Fibroblast of mammary gland (primary cell): ENCODE data around the gene TPCN2.

Source experiments
- DNase-seq: peaks from one replicate; pipeline ENCODE4 v3.0.0-alpha.2; 2010; ENCODE audit warnings: low read depth
- H3K4me3 ChIP-seq: 2 replicates; pipeline ENCODE4 v1.5.1; 2011; ENCODE audit warnings: low read depth, mild to moderate bottlenecking, low read length, moderate library complexity; ENCODE audit not compliant: control insufficient read depth
- TF ChIP-seq, protein P1 (sequence below): conservative IDR thresholded peaks from 2 replicates; pipeline ENCODE4 v1.5.1; 2011; ENCODE audit warnings: low read depth, low read length, inconsistent platforms; ENCODE audit not compliant: control insufficient read depth, insufficient read depth

Gene TPCN2

DNA sequence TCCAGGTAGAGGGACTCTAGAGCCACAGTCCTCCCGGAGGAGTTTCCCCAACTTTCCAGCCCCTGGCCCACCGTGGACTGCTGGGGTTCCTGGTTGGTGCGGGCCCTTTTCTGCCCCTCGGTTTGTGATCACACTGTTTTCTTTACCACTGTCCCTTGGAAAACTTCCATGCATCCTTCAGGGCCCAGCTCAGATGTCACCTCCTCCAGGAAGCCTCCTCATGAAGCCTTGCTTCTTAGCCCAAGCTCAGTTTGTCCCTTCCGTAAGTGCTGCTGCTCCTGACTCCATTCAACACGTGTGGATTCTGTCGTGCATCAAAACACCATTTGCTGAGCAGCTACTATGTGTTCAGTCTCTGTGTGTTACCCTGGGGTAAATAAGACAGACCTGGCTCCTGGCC is 15.9 kb upstream of the TPCN2 start:
- H3K4me3 ChIP-seq, result no peak overlapping the region
- no peak for DNase-seq
- TF ChIP-seq, protein P1, sequence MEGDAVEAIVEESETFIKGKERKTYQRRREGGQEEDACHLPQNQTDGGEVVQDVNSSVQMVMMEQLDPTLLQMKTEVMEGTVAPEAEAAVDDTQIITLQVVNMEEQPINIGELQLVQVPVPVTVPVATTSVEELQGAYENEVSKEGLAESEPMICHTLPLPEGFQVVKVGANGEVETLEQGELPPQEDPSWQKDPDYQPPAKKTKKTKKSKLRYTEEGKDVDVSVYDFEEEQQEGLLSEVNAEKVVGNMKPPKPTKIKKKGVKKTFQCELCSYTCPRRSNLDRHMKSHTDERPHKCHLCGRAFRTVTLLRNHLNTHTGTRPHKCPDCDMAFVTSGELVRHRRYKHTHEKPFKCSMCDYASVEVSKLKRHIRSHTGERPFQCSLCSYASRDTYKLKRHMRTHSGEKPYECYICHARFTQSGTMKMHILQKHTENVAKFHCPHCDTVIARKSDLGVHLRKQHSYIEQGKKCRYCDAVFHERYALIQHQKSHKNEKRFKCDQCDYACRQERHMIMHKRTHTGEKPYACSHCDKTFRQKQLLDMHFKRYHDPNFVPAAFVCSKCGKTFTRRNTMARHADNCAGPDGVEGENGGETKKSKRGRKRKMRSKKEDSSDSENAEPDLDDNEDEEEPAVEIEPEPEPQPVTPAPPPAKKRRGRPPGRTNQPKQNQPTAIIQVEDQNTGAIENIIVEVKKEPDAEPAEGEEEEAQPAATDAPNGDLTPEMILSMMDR, result no peak

DNA sequence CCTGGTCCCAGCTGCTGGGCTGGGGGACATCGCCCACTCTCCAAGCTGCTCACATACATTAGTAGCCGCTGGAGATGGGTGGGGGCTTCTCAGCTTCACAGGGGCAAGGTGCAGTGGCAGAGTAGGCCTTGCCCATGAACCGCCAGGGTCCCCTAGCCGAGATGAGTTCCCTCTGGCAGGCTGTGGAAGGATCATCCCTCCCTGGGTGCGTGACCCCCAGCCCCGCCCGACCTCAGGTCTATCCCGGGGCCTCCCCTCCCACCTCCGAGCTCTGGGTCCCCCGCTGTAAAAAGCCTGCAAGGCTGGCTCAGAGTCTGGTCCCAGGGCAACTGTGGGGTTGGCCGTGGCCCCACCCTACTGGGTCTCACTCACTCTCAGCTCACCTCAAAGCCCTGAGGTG is 15.3 kb upstream of the TPCN2 start:
- TF ChIP-seq, protein P1, result no peak
- H3K4me3 ChIP-seq, result no peak overlapping the region
- no peak for DNase-seq

DNA sequence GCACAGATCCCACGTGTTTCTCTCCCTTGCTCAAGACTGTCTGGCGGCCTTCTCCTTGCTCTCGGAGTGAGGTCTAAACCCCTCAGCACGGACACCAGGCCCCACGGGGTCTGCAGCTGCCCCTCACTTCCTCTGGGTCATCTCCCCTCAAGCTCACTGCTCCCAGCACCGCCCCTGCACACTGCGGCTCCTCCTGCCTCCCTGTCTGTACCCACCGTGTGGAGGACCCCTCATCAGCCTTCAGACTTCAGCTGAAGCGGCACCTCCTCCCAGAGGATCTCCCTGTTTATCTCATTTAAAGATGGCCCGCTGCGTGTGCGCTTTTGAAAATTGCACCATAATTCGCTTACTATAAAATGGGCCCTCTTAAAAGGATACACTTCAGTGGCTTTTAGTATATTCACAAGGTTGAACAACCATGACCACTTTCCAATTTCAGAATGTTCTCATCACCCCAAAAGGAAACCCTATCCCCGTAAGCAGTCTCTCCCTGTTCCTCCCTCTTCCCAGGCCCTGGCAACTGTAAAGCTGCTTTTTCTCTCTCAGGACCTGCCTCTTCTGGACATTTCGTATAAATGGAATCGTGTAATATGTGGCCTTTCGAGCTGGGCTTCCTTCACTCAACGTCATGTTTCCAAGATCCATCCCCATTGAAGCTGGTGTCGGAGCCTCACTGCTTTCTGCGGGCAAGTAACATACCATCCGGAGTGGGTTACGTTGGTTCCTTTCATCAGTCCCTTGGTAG is 14.4 kb upstream of the TPCN2 start:
- no peak for DNase-seq
- H3K4me3 ChIP-seq, result no peak overlapping the region
- TF ChIP-seq, protein P1, result no peak

DNA sequence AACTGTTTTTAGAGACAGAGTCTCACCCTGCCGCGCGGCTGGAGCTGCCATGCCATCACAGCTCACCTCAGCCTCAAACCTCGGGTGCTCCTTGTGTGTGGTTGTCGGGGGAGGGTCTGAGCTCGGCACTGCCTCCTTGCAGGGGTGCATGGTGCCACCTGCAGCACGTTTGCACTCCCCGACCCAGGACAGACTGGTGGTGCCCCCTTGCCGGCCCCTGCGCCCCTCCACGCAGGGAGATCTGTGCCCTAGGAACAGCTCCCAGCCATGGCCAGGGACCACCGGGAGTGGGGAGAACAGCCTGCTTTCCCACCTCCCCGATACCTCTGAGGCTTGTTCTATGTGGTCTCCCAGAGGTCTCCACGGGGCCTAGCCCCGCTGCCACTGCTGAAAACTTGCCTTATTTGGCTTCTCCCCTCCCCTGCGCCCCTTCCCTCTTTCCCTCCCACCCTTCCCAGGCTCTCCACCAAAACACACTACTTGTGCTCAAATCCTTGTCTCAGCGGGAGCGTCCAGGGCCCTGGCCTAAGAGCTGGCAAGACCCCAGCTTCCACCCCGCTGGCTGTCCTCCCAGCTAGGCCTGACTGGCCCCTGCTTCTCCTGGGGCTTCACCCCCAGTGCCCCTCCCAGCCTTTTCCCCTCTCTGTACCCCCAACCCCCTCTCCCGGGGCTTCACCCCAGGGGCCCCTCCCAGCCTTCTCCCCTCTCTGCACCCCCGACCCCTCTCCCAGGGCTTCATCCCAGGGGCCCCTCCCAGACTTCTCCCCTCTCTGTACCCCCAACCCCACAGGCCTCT is 13.4 kb upstream of the TPCN2 start:
- no peak overlapping the region for H3K4me3 ChIP-seq

DNA sequence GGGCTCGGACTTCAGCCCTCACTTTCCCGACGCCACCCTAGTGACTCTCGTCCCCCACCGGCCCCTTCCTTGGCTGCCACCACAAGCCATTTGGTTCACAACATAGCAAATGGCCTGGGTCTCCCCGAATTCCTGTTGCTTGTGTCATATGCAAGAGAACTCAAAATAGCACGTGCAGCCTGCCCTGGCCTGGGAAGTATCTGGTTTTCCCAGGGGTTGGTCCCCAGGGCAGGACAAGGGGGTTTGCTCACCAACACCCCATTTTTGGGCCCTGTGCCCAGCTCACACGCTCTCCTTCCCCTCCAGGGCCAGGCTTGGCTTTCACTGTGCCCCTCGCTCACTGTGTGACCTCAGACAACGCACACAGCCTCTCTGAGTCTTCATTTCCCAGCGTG is 12.8 kb upstream of the TPCN2 start:
- H3K4me3 ChIP-seq, result no peak overlapping the region
- TF ChIP-seq, protein P1, result no peak
- peak; percentile 60 for DNase-seq

More for the DNA sequence above, 13.4 kb upstream of the TPCN2 start:
- DNase-seq, result no peak
- TF ChIP-seq, protein P1, result no peak

DNA sequence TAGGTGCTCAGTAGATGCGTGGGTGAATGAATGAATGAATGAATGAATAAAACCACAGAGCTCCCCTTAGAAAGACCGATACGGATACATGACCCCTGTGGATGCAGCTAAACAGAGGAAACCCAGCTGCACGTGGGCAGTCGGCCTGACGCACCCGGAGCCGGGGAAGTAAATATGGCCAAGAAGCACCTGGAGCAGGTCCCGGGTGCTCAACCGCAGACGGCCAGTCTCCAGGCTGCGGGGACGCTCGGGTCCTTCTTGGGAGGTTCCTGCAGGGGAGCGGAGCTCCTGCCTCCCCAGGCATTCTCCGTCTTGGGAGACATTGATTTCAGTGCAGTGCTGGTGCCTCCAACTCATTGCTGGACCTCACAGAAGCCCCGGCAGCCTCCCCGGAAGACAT is 11.7 kb upstream of the TPCN2 start:
- DNase-seq, result no peak
- no peak overlapping the region for H3K4me3 ChIP-seq
- TF ChIP-seq, protein P1, result no peak
